GM21825 (cell line): Measurements from ENCODE around the gene PPP5C.
"Not testable (repeated sequence)": the region's sequence is repeated elsewhere in the genome, so short reads cannot be mapped to it uniquely, and the experiment has no call there.

Experiments
- ATAC-seq: cut with Tn5 transposase; IDR thresholded peaks from one replicate; pipeline ENCODE4 v1.9.1; 2021; ENCODE audit warnings: mild to moderate bottlenecking, moderate library complexity; ENCODE audit not compliant: unreplicated experiment

PPP5C gene

DNA sequence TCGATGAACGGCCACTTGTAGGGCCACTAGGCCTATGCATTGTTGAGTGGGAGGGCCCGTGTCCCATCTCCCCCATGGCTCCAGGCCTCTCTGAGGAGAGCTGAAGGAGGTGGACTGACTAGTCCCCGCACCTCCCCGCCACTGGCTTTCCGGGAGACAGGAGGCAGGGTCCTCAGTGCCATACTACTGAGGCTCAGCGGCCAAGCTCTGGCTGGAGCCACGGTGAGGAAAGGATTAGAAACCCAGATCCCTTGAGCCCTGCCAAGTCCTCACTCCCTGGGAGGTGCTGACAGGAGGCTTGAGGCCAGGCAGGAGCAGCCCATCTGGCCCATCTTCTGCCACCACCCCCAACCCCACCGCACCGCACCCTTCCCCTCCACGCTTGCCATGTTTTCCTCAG lies 37.5 kb downstream of the PPP5C start:
- no peak for ATAC-seq

DNA sequence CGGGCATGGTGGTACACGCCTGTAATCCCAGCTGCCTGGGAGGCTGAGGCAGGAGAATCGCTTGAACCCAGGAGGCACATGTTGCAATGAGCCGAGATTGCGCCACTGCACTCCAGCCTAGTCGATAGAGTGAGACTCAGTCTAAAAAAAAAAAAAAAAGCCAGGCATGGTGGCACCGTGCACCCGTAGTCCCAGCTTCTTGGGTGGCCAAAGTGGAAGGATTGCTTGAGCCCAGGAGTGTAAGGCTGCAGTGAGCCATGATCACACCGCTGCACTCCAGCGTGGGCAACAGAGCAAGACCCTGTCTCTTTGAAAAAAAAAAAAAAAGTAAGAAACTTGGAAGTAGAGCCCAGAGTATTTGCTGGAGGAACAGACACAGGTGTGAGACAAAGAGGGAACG lies 38.7 kb downstream of the PPP5C start:
- no peak for ATAC-seq

DNA sequence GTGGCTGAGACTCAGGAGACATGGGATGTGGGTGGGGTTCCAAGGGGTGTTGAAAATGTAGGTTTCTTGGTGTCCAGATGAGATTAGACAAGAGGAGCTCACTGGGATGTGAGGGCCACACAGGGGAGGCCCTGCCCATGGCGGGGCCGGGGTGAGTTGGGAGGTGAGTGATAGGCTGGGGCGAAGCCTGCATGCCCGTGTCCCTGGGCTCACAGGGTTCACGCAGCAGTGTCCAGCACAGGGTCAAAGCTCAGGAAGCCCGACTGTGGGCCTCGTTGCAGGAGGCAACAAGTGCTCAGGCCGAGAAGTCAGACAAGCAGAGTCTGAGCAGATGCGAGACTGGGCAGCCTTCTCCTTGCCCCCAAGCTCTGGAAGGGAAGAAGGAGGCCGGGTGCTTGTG lies 39.3 kb downstream of the PPP5C start:
- ATAC-seq = no peak

DNA sequence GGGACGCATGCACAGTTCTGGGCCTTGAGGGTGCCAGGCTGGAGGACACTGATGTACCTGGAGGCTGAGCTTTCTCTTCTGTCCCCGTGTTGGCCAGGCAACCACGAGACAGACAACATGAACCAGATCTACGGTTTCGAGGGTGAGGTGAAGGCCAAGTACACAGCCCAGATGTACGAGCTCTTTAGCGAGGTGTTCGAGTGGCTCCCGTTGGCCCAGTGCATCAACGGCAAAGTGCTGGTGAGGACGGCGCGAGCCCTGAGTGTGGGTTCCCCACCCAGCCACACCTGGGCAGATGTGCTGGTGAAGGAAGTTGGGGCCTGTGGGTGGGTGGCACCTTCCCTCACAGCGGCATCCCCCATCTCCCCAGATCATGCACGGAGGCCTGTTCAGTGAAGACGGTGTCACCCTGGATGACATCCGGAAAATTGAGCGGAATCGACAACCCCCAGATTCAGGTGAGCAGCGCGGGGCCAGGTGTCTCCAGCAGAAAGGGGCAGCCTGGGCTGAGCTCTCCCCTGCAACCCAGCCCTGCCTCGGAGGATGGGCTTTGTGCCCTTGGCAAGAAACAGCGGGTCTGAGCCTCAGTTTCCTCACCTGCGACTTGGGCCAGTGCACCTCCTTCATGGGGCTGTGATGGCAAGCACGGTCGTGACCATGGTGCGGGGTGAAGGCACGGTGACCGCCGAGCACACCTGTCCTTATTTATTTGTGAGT lies 40.3 kb downstream of the PPP5C start:
- no peak for ATAC-seq

DNA sequence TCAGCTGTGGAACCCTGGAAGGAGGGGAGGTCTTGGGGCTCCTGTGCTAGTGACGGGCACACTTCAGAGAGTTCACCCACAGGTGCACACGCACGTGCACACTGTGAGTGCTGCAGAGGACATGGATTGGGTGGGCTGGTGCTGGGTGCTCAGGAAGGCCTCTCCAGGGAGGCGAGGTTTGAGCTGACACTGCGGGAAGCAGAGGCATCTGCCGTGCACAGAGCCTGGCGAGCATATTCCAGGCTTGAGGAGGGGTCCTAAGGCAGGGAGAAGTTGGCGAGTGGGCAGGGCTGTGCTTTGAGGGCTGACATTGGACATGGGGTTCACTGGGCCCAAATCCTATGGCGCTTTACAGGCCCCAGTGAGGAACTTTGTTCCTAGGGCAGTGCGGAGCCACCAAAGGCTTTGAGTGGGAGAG lies 40.8 kb downstream of the PPP5C start:
- ATAC-seq = no peak

DNA sequence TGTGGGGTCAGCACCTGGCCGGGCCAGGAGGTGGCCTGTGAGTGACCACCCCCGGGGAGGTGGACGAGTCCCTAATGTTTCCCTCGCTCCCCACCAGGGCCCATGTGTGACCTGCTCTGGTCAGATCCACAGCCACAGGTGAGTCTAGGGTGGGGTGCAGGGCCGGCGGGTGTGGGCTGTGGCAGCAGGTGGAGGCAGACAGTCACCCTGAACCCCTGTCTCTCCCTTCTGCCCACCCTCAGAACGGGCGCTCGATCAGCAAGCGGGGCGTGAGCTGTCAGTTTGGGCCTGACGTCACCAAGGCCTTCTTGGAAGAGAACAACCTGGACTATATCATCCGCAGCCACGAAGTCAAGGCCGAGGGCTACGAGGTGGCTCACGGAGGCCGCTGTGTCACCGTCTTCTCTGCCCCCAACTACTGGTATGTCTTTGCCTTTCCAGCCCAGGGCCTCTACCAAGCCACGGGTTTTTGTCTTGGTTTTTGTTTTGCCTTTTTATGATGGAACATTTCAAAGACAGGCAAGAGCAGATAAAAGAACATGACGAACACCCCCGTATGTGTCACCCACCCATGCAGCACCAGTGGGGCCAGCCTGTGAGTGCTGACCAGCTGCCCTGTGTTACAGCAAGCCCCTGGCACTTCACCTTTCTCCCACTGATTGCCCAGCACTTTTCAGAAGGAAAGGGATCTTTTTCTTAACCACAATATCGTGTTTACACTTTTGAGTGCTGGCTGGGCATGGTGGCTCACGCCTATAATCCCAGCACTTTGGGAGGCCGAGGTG lies 41.6 kb downstream of the PPP5C start:
- ATAC-seq = no peak

DNA sequence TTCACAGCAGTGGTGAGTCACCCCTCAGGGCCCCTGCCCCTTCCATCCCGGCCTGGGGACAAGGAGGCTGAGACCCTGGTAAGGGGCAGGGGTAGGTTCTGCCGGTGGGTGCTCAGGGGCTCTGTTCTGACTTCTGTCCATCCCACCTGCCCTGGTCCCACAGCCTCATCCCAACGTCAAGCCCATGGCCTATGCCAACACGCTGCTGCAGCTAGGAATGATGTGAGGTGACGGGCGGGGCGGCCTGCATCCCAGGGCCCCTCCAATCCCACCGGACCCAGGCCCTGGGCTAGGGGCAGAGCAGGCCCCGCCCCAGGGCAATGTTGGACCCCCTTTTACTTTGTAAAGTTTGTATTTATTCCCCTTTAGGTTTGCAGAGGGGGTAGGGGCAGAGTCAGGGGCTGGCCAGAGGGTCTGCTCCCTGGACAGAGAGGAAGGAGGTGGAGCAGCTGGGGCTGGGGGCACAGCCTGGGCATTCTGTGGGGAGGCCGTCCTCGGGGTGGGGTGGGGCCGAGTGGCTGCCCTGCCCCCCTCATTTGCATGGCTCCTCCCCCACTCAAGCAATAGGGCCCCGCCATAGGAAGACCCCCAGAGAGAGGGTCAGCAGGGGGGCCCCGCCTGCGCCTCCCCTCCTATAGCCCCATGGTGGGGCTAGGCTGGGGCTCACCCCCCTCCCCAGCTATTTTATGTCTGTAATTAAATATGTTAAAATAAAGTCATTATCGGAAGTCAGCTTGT lies 43.4 kb downstream of the PPP5C start:
- no peak for ATAC-seq

DNA sequence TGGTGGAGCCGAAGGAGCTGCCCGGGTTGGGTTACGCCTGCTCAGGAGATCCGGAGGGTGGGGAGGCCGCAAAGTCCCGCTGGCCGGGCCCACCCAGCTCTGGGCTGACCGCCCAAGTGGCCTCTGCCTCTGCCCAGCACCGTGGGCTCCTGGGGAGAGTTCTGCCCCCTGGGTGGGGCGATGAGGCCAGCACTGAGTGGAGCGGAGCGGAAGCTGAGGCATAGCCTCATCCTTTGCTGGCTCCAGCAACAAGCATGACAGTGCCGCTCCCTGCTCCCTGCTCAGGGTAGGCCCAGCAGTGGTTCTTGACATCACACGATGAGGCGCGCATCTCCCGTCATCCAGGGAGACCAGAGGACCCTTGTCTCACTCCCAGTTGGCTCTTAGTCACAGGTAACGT lies 44.0 kb downstream of the PPP5C start:
- ATAC-seq = no peak

DNA sequence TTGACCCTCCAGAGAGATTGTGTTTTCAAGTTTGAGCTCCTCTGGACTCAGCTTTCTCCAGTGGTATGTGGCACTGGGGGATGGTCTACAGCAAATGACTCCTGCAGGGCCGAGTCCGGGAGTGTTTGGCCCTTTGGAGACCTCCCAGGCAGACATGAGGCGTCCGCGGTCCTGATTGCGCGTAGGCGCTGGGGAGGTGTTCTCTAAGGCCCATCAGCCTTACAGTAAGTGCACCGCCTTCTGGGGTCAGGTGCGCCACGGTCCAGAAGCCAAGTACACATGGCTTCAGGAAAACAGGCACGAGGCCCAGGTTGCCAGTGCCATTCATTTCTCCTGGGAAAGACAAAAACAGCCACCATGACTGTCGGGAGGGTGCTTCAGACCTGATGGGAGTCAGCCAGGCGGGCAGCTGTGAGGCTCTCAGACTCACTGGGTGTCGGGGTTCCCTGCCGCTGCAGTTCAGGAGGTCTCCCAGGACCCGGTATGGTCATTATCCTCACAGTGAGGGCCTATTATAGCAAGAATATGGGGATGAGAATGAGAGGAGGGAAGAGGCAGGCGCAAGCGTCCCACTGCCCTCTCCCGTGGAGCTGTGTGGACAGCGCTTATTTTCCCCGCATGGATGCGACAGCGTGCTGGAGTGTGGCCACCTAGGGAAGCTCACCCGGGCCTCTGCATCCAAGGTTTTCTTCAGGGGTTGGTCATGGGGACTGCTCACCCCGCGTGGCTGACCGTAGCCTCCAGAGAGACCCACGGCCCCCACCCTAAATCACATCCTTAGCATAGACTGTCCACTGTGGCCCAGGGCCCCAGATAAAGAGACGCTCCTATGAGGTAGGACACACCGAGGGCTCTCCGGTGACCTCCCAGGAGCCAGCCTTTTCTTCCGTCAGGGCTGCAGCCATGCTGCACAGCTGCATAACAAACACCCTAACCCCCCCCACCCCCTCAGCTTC lies 44.7 kb downstream of the PPP5C start:
- no peak for ATAC-seq

DNA sequence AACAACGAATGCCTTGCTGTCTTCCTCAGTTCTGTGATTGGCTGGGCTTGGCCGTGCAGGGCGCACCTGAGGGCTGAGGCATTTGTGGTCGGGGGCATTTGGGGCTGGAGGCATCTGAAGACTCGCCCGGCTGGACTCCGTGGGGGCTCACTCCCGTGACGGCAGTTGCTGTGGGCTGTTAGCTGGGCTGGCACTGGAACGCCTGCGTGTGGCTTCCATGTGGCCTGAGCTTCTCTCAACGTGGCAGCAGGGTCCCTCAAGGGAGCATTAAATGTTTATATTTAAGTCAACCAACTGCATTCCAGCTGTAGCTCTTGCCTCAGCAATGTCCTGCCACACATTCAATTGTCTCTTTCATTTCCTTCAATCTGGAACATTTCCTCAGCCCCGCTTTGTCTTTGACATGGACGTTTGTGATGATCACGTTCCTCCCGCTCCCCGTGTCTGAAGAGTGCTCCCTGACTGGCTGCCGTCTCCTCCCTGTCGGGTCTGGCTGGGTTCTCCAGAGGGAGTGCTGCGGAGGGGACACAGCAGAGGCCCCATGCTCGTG lies 45.4 kb downstream of the PPP5C start:
- no peak for ATAC-seq

DNA sequence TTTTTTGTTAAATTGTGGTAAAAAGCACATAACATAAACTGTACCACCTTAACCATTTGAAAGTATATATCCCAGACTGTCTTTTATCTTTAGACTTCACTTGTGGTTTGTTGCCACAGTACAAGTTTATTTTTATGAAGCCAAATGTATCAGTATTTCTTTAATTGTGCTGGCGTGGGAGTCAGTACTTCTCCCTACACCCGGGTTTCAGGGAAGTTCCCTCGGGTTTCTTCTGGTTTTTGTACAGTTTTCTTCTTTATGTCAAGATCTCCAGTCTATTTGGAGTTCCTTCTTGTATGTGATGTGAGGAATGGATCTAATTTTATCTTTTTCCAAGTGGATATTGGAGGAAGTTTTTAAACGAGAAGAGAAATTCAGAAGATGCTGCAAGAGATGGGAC lies 46.0 kb downstream of the PPP5C start:
- ATAC-seq = no peak

DNA sequence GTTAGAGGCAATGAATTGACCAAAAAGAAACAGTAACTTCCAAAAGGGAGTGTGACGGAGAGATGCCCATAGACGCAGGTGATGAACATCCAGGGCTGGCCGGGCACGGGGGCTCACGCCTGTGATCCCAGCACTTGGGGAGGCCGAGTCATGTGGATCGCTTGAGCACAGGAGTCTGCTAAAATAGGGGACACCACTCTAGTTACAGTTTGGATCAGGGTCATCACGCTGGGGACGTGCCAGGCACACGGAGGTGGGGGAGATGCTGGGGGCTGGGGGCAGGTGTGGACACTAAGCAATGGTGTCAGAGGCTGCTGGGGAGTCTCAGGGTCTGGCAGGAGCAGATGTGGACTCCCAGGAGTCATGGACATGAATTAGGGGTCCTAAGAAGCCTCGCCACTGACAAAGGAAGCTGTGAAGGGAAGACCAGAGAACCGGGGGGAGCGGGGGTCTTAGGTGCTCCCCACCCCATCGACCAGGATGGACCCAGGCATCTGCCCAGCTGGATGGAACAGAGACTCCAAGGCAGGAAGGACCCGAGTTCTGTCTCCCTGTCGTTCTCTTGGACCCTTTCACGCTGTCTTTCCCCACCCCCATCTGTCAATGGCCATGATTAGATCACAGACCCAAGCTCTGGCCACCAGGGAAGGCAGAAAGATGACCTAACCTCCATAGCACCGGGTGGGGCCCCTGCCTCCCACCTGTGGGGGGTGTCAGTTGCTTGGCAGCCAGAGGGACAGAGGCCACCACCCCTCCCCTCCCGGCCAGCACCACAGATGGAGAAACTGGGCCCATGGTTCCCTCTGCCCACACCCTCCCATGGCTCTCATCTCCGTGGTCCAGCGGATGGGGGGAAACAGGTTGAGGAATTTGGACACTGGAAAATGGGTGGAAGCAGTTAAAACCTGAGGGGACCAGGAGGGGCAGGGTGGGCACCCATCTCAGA lies 46.8 kb downstream of the PPP5C start:
- no peak for ATAC-seq

DNA sequence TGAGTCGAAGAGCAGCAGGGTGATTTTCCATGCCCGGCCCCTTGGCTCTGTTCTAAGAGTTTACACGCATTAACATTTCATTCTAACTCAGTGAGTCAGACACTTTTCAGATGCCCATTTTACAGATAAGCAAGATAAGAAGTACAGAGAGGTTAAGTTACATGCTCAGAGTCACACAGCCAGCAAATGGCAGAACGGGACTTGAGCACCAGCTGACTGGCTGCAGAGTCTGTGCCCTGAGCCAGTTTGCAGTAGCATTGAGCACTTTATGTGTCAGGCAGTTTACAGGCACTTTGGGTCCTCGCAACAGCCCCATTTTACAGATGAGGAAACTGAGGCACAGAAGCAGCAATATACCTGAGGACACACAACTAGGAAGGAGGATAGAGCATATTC lies 47.5 kb downstream of the PPP5C start:
- no peak for ATAC-seq

DNA sequence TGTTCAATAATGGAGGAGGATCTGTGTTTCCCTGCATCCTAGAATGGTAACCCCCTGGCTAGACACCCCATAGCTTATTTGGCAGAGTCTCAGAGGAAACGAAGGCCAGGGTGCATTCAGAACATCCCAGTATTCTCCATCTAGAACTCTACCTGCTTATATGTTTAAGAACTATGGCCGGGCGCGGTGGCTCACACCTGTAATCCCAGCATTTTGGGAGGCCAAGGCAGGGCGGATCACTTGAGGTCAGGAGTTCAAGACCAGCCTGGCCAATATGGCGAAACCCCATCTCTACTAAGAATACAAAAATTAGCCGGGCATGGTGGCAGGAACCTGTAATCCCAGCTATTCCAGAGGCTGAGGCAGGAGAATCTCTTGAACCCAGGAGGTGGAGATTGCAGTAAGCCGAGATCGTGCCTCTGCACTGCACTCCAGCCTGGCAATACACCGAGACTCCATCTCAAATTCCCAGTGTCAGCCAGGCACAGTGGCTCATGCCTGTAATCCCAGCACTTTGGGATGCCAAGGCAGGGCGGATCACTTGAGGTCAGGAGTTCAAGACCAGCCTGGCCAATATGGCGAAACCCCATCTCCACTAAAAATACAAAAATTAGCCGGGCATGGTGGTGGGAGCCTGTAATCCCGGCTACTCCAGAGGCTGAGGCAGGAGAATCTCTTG lies 51.1 kb downstream of the PPP5C start:
- not testable (repeated sequence) for ATAC-seq

DNA sequence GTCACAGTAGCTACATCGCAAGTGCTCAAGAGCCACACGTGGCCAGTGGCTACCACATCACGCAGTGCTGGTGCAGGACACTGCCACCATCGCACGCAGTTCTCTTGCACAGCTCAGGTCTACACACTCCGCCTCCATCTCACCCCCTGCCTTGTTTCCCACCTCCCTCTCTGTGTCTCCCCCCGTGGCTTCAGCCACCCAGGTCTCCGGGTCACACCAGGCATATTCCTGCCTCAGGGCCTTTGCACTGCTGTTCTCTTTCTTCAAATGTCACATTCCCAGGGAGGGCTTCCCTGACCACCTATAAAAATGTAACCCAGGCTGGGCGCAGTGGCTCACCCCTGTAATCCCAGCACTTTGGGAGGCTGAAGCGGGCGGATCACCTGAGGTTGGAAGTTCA lies 55.8 kb downstream of the PPP5C start:
- ATAC-seq = no peak

DNA sequence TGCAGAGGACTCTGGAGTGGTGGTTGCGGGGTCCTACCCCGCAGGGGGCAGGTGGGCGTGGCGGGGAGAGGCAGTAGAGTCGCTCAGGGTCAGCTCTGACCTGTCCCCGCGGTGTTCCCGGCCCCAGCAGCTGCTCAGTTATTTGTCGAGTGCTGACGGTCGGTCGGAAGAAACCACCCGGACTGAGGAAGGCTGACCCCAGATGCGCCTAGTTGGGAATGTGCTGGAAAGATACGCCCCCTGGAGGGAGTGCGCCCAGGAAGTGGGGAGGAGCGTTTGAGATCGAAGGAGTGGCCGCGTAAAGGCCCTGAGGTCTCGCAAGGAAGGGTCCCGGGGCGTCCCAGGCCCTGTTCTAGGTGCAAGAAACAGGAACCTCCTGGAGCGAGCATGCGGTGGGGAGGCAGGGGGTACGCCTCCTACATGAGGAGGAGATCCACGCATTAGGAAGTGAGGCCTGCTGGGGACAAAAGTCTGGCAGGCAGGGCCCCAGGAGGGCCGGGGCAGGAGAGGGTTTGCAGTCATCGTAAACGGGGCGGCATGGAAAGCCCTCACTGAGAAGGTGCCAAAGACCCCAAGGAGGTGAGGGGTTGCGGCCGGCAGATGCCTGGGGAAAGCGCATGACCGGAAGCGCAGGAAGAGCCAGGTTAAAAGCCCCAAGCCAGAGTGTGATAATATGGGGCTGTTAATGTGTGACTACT lies 57.3 kb downstream of the PPP5C start:
- ATAC-seq = no peak

DNA sequence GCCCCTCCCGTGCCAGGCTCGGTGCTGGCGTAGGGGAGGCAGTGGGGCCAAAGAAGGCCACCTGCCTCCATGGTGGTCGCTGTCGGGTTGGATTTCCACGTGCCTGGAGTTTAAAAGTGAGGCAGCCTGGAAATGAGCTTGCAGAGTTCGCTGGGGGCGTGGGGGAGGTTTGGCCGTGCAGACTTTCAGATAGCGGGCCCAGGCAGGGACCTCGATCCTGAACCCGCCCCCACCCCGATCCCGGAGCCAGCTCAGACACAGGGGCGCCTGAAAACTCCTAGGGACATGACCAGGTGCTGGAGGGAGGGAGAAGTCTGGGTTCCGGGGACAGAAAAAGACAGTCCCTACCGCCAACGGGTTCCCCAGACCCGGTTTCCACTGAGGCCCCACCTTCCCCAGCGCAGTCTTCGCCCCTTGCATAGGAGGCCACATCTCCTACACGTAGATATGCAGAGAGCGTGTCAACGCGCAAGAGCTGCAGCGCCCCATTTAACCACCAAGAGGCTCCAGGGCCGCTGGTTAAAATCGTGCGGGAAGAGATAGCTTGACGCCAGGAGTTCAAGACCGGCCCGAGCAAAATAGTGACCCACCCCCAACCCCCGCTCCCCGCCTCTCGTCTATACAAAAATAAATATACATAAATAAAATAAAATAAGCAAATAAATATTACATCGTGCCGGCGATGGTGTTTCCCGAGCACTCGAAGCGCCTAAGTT lies 58.0 kb downstream of the PPP5C start:
- ATAC-seq = no peak

DNA sequence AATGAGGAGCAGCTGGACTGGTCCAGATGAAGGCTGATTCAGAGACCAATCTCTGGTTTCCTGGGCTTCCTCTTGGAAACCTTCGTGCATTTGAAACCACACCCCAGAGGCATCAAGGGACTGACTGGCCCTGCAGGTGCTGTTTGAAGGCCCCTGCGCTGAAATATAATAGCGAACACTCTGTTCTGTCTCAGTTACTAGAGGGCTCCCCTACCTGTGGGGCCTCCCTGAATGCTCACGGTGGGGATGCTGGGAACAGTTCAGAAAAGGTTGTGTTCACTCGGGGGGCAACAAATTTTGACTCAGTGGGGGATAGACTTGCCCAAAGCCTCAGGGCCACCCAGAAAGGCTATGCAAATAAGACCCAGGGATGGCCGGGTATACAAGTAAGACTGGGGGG lies 60.1 kb downstream of the PPP5C start:
- no peak for ATAC-seq
